Ramos (cell line): ENCODE results near the gene GBP7.
"Not testable (repeated sequence)": the region's sequence is repeated elsewhere in the genome, so short reads cannot be mapped to it uniquely, and the experiment has no call there.

Experiments used
- in situ Hi-C: fragments of 300-500 bp; cut with MboI; formaldehyde crosslinking; loops from one replicate; pipeline ENCODE4 v1.14.3; 2022; ENCODE audit warnings: low sequenced_read_pairs; ENCODE audit not compliant: unreplicated experiment

Gene GBP7

GRCh38 chr1:89175601-89176256 lies at the start of gene GBP7:
TSS of gene GBP7 (minus strand) at chr1:89176003. CDS start at chr1:89171935, 4,068 bp downstream.
- in situ Hi-C loops, result no loop called here

- in situ Hi-C loops, result no loop called here
These were observed 45.5 kb upstream of the GBP7 start for GRCh38 chr1:89221341-89221740.

- in situ Hi-C loops, result not testable (repeated sequence)
These were observed 44.0 kb upstream of the GBP7 start for GRCh38 chr1:89219851-89220250.

GRCh38 chr1:89218941-89219340 lies 43.1 kb upstream of the GBP7 start:
- in situ Hi-C loops, result not testable (repeated sequence)

DNA sequence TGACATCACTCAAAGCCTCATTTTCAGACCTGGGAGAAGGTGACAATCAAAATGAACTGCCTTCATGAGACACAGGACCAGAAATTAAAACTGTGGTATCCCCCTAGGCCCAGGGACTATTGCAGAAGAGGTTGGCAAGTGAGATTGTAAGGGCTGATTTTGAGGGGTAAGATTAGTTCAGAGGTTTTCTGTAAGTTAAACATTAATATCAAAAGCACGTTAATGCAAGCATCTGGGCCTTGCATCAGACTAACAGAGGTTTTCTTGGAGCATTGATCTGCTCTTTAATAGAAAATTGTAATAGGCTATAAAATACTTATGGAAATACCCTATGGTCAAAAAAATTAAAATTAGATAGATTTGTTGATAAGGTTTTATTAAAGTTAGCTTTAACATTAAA lies 37.5 kb upstream of the GBP7 start:
- in situ Hi-C loops, result no loop called here

GRCh38 chr1:89211035-89211634 lies 35.3 kb upstream of the GBP7 start:
- in situ Hi-C loops, result no loop called here

DNA sequence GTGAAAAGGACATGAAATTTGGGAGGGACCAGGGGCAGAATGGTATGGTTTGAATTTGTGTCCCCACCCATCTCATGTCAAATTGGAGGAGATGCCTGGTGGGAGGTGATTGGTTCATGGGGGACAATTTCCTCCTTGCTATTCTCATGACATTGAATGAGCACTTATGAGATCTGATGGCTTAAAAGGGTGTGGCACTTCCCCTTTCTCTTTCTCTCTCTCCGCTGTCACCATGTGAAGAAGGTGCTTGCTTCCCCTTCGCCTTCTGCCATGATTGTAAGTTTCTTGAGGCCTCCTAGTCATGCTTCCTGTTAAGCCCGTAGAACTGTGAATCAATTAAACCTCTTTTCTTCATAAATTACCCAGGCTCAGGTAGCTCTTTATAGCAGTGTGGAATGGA lies 30.6 kb upstream of the GBP7 start:
- in situ Hi-C loops, result no loop called here

DNA sequence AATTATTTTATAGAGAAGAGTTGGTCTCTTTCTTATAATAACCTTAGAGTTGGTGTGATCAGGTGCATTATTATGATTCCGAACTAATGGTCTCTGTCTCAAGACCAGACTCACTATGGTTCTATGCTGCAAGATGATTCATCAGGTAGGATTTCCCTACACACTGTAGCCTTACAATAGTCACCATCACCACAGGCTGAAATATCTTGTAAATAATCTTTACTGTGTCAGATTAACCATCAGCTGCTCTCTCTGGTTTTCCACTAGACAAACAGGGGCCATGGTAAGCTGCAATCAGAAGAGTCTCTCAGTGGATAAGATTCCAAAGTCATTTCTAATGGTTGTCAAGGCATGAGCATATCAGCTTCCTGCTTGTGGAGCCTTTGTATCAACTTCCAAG lies 27.4 kb upstream of the GBP7 start:
- in situ Hi-C loops, result no loop called here

DNA sequence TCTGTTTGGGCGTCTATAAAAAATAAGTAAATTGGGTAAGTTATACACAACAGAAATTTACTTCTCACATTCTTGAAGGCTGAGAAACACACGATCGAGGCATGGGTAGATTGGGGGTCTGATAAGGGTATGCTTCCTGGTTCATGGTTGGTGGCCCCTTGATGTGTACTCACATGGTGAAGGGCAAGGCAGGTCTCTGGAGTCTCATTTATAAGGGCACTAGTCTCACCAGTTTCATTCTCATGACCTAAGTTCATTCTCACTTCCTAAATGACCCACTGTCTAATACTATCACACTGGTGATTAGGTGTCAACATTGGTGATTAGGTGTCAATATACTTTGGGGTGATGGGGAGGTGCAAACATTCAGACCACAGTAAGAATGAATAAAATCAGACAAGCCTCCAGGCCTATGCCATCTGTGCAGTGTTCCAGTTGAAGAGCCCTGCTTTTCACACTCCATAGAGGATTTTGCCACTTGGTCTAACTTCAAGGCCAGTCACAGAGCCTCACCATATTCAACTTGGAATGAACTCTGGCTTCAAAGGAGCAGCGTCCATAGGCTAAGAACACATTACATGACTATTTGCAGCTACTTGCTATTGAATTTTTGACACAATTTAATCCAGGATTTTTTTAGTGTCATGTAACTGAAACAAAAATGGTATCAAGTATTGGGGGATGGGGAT lies 25.4 kb upstream of the GBP7 start:
- in situ Hi-C loops, result no loop called here

GRCh38 chr1:89200663-89201062 lies 24.9 kb upstream of the GBP7 start:
- in situ Hi-C loops, result no loop called here

DNA sequence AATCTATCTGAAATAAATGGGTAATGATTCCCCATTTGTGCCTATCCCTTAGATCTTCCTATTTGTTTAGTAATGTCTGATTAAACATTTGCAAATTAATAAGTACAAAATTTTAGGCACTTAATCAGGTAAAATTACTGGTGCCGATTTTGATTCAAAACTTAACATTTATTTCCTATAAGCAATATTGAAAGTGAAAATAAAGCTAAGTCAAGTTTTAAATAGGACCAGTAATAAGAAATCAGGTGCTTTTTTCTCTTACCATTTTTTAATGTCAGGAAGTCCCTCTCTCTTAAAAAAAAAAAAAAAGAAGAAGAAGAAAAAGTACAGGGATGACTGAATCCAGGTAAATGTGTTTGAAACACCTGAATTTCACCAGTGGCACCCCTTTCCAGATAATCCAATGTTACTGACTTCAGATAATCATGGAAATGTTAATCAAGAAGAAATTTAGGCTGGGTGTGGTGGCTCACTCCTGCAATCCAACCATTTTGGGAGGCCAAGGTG lies 23.8 kb upstream of the GBP7 start:
- in situ Hi-C loops, result no loop called here

GRCh38 chr1:89198491-89199072 lies 22.8 kb upstream of the GBP7 start, which contains the start of gene GBP4:
TSS of gene GBP4 (minus strand) at chr1:89198942. CDS start at chr1:89198834, 108 bp downstream.
- in situ Hi-C loops, result no loop called here

DNA sequence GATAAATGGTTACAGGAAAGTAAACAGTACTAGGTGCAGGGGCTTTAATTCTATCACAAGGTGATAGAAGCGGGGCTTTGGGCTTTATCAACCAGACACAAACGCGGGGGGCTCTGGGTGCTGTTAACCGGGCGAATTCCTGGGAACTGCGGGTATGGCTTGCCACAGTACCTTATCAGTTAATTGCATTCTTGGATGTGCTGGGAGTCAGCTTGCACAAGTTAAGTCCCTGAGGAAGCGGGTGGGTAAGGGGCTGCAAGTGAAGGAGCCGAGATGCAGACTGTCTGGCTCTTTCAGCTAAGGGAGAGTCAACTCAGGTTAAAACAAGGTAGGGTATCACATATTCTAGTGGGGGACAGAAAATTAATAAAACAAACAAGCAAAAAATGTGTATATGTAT lies 22.3 kb upstream of the GBP7 start:
- in situ Hi-C loops, result no loop called here

DNA sequence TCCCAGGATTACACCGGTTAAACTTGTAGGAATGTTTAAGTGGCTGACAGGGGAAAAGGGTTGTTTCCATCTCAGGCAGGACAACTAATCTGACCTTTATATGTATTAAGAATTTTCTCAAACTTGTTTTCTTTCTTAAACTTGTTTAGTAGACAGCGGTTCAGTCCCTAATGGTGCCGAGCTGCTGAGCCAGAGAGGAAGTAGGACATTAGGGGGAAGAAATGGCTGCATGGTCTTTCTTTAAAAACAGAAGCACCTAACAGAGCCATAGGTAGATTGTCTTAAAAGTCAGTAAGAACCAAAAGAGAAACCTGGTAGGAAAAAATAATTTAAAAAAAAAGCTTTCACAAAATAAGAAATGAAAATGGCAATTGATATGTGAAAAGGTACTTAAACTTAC lies 19.7 kb upstream of the GBP7 start:
- in situ Hi-C loops, result no loop called here

DNA sequence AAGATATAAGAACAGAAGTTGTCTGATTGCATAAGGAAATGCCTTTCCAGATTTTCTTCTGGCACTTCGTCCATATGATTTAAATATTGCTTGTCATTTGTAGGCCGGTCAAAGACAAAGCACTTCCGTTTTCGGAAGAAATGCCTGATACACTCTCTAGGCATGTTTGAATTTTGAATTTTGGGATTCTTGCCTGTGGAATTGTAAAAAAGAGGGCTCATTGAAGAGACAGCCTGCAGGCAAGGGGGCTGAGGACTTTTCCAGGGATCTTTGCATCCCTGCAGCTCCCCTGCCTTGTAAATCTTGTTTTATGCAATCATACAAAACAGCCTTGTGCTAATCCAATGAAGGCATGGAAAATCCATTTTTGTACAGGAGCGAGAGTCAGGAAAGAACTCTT lies 15.5 kb upstream of the GBP7 start:
- in situ Hi-C loops, result no loop called here

GRCh38 chr1:89190017-89190416 lies 14.2 kb upstream of the GBP7 start:
- in situ Hi-C loops, result no loop called here

DNA sequence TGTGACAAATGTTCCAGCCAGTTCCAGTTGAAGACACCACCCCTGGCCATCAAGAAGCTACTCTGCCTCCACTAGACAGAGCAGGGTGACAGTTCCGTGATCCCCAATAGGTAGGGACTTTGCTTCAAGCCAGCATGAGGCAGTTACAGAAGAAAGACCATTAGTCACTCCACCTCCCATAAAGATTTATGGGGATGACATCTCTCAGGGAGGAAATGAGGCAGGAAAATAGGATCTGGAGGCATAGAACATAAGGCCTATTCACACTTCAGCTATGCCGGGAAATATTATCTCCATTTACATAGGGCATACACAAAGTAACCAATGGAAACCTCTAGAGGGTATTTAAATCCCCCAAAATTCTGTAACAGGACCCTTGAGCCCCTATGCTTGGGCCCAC lies 3.5 kb upstream of the GBP7 start:
- in situ Hi-C loops, result no loop called here

DNA sequence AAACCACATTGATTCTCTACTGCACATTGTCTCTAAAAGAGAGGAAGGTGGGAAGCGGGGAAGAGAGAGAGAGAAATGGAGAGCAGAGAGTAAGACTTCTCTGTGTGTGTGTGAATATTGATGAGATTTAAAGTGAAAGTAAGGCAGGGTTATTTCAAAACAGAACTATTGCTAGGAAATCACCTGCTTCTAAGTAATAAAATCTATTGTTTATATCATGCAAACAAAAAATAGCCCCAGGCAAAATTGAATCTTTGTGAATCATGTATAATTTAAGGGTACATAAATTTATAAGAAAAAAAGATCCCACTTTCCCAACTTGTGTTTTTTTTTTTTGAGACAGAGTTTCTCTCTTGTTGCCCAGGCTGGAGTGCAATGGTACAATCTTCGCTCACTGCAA lies 1.2 kb upstream of the GBP7 start:
- in situ Hi-C loops, result no loop called here

DNA sequence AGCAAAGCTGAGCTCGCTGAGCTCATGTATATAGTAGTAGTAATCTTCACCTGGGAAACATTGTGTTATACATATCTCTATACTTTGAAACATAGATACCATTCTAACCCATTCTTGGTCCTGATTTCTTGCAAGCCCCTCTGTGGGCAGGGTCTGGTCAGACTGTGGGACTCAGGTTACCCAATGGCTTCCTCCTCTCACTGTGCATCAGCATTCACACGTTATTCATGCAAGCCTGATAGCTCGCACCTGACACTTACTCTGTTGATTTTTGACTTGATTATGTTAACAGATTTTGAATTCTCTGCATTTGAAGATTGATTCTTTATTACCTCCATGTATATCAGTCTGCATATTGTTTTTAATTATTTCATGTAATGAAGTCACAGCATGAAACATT lies 1.3 kb downstream of the GBP7 start:
- in situ Hi-C loops, result no loop called here

GRCh38 chr1:89172468-89173143 lies 3.2 kb downstream of the GBP7 start:
- in situ Hi-C loops, result no loop called here

- in situ Hi-C loops, result no loop called here
These were observed 4.8 kb downstream of the GBP7 start for GRCh38 chr1:89171067-89171438.
